Measurements from ENCODE around the gene MTMR3.

The MTMR3 gene

DNA sequence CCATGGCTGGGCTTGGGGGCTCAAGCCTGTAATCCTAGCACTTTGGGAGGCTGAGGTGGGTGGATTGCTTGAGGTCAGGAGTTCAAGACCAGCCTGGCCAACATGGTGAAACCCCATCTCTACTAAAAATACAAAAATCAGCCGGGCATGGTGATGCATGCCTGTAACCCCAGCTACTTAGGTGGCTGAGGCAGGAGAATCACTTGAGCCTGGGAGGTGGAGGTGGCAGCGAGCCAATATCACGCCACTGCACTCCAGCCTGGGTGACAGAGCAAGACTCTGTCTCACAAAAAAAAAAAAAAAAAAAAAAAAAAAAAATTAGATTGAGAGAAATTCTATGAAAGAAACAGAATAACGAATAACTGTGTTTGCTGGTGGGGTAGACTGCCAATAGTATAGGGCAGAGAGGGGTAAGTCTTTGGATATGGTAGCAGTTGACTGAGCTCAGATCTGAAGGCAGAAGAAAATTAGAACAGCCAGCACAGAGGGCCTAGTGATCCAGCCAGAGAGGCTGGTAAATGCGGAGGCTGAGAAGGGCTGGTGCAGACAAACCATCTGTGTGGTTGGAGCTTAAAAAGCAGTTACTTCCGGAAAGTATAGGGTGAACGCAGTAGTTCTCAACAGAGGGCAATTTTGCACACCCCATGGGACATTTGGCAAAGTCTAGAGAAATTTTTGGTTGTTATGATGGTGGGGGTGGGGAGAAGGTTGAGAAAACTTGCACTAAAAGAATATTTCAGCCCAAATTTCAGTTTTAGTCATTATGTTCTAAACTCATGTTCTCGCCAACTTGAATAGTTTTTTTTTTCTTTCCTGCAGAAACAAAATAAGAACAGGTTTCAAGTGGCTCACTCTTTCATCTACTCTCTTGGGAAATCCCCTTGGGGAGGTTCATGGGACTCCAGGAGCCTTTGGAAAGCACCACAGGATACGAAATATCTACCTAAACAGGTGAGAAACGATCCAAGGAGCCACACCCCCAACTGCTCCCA lies 195.6 kb downstream of the MTMR3 start:
- H3K9me3 Mint-ChIP-seq = peaks cover 2% of the 10 kb centered on the region
- peak overlapping the region in 1 of 3 experiments; percentile 55 for H3K27ac Mint-ChIP-seq
- TF ChIP-seq, protein P1, sequence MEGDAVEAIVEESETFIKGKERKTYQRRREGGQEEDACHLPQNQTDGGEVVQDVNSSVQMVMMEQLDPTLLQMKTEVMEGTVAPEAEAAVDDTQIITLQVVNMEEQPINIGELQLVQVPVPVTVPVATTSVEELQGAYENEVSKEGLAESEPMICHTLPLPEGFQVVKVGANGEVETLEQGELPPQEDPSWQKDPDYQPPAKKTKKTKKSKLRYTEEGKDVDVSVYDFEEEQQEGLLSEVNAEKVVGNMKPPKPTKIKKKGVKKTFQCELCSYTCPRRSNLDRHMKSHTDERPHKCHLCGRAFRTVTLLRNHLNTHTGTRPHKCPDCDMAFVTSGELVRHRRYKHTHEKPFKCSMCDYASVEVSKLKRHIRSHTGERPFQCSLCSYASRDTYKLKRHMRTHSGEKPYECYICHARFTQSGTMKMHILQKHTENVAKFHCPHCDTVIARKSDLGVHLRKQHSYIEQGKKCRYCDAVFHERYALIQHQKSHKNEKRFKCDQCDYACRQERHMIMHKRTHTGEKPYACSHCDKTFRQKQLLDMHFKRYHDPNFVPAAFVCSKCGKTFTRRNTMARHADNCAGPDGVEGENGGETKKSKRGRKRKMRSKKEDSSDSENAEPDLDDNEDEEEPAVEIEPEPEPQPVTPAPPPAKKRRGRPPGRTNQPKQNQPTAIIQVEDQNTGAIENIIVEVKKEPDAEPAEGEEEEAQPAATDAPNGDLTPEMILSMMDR (IDR thresholded peaks at IDR 0.05; ENCODE audit: unreplicated experiment in 3 of 3) = no peak
- H3K27me3 Mint-ChIP-seq (ENCODE audit: low read depth) = peaks cover 4% of the 10 kb centered on the region
- peaks cover 5% of the 10 kb centered on the region for H3K4me1 Mint-ChIP-seq
- H3K4me3 Mint-ChIP-seq = peak overlapping the region in 1 of 3 experiments; percentile 37
- H3K36me3 Mint-ChIP-seq (ENCODE audit: low read depth) = no peaks in the 10 kb centered on the region

DNA sequence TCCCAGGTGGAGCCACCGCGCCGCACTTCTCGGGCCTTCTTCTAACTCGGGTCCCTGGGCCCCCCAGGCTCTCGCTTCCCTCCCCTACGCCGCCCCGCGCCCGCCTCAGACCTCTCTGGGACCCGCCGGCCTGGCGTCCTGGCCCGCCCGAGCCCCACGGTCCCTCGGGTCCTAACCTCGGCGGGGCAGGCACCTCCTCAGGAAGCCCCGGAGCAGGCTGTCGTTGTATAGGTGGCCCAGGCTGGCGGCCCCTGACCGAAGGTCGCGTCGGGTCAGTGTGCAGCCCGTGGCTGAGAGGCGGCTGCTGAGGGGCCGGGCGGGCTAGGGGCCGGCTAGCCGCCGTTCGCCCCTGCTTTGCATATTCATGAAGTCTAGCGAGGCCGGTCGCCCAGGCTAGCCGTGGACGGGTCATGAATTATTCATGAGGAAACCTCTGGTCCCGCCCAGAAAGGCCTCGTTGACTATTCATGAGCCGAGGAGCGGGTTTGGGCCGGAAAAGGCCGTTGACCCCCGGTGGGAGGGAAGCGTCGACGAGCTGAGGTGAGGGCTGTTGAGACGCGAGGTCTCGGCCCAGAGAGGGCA lies 197.1 kb downstream of the MTMR3 start, which contains the start of gene HORMAD2:
Gene HORMAD2, plus strand, starts transcription at position 513 of the 582 bp plus-strand sequence. CDS start 13,489 bp downstream, outside the sequence.
- H3K36me3 Mint-ChIP-seq (ENCODE audit: low read depth) = no peaks in the 10 kb centered on the region
- H3K27ac Mint-ChIP-seq = no peak within 1 kb of the TSS
- H3K4me3 Mint-ChIP-seq = peak within 1 kb of the TSS in 2 of 3 experiments; percentile 63 to 69
- TF ChIP-seq, protein P1 (IDR thresholded peaks at IDR 0.05; ENCODE audit: unreplicated experiment in 3 of 3) = no peak
- H3K4me1 Mint-ChIP-seq = peaks cover 5% of the 10 kb centered on the region
- peaks cover 2% of the 10 kb centered on the region for H3K9me3 Mint-ChIP-seq
- H3K27me3 Mint-ChIP-seq (ENCODE audit: low read depth) = peaks cover 4% of the 10 kb centered on the region
